SK-N-DZ (cell line): ENCODE measurements around the gene PRDM16.

Experiments
- DNase-seq: peaks from one replicate; pipeline ENCODE4 v3.0.0-alpha.2; 2015; ENCODE audit warnings: low spot score

Gene PRDM16

DNA sequence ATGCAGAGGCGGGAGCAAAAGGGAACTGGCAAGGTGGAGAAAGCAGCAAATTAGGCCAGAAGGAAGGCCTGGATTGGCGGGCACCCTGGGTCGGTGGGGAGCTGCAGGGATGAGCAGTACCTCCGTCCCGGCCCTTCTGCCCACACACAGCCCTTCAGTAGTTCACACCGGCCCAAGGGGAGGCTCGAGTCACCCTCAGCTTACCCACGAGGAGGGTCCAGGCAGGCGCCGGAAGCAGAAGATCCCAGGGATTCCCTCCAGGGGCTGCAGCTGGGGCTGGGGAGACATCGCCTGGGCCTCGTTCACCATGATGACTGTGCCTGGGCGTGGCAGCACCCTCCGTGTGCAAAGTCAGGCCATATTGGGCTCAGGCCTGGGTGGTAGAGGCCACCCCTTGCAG lies 190.0 kb downstream of the PRDM16 start:
- DNase-seq, result no peak

DNA sequence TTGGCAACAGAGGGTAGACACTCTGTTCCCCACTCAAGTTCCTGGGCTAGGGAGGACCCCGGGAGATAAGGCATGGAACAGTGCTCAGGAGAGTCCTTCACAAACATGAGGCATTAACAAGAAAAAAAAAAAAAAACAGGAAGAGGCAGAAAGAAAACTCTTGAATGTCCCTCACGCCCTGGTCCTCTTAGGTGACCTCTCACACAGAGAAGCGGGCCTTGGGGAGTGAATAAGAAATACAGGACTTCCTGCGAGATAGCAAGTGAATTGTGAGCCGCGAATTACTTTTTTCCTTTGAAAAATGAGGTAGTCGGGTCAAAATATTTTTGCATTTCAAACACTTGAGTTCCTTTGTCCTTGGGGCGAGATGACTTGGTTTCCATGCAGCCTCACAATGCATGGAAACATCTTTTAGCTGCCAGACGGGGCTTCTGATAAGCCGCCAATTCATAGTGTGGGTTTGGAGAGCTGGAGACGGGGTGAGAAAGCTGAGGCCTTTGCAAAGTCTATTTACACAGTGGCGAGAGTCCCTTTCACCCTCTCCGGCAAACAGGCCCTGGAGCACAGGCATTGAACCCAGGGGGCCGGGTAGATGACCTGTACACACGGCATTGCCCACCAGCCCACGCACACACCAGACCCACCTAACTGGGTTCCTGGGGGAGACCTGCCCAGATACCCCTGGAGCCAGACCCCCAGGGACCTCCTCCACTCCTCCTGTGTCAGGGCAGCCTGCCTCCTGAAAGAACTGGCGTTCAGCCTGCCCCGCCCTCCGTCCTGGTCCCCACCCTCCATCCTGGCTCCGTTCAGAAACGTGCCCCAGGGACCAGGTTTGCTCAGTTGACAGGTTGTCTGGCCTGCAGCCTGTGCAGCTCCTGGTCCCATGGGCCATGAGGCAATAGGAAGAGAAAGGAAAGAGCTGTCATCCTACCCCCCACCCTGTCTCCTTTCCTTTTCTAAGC lies 192.3 kb downstream of the PRDM16 start:
- no peak for DNase-seq

DNA sequence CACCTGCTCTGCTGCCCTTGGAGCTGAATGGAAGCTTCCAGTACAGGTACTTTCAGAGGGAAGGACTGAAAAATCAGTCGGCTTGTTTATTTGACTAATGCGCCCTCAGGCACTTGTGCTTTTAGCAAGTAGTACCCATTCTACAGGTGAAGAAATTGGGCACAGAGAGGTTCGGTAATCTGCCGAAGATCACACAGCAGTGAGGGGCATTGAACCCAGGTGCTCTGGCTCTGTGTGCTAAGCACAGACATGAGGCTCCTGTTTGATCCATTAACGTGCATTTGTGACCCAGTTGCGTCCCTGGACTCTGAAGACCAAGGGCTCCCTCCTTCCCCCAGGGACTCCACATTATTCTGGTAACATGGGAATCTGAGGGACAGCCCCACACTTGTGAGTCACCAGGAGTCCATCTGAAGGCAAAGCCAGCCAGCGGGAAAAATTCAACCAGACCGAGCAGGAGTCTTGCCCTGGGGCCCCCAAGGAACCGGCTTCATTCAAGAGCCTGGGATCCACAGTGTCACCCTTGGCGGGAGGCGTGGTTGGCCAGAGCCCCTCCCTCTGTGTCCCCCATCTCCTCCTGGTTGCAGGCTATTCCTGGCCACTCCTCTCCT lies 193.1 kb downstream of the PRDM16 start:
- DNase-seq, result no peak

DNA sequence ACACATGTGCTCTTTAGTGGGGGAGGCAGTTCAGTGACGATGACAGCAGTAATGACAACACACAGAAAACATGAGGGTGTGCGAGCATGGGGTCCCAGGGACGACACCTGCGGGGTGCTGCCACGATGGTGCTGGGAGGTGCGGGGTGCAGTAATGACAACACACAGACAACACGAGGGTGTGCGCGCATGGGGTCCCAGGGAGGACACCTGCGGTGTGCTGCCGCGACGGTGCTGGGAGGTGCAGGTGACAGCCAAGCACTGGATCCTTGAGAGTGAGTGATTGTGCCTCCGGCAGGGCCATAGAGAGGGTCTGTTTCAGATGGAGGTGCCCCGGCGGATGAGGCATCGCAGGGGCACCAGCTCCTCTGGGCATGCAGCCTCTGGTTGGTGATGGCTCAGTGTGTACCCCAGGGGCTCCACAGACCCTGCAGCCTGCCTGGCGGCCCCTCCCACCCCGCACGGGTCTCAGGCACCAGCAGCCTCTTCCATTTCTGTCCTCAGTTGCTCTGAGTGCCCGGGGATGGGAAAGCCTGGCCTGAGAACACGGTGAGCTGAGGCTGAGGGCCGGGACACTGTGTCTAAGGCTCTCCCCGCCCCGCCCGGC lies 193.8 kb downstream of the PRDM16 start:
- DNase-seq, result no peak

DNA sequence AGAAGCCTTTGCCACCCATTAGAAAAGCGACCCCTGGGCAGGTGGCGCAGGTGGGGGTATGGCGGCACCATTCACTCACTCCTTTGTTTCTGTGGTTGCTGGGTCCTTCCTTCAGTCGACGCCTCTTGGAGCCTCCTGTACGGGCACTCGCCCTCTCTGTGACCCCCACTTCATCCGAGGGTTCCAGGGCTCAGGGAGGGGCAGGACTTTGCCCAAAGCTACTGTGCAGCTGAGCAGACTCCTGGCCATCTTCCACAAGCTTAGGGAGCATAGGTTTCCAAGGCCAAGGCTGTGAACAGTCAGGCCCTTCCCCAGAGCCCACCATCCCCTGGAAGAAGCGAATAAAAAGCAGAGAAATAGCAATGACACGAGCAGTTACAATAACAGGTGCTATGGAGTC lies 194.8 kb downstream of the PRDM16 start:
- no peak for DNase-seq

DNA sequence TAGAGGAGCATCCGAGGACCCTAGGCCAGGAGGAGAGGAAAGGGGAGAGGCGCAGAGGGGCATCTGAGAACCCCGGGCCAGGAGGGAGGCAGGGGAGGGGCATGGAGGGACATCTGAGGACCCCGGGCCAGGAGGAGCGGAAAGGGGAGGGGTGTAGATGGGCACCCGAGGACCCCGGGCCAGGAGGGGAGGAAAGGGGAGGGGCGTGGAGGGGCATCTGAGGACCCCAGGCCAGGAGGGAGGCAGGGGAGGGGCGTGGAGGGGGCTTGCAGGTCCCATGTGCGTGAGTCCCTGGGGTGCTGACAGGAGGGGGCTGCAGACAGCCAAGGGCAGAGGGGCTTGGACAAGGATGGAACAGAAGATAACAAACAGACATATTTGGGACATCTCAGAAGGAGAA lies 195.5 kb downstream of the PRDM16 start:
- no peak for DNase-seq

DNA sequence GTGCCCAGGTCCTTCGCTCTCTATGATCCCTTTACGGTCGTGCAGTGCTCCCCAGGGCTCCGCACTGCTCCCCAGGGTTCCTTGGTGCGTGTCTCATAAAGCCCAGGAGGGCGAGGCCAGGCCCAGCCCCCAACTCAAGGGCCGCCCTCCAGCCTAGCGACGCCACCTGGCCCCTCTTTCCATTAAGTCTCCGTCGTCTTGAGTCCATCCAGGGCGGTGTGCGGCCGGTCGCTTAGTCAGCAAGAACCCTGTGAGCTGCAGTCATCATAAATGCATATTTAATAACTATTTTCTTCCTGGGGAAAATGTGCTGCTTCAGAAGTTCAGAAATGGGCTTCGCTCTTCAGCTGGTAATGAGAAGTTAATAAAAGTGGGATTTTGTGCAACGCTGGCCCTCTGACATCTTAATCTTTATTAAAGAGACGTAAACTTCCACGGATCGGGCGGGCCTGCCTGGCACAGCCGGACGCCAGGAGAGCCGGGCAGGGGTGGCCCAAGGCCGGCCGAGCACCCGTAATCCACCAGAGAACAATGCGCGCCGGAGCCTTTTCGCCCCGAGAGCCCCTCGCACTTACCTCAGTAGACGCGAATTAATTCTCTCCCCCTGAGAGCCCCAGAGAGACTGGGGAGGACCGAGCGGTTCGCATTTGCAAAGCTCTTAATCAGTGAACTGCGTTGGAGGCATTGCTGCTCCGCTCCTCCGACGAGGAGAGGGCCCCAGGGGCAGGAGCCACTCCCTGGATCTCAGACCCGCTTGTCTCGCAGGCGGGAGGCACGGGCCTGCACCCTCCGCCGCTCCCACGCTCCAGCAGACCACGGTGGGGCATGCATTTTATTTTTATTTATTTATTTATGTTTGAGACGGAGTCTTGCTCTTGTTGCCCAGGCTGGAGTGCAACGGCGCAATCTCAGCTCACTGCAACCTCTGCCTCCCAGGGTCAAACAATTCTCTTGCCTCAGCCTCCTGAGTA lies 197.1 kb downstream of the PRDM16 start:
- no peak for DNase-seq

DNA sequence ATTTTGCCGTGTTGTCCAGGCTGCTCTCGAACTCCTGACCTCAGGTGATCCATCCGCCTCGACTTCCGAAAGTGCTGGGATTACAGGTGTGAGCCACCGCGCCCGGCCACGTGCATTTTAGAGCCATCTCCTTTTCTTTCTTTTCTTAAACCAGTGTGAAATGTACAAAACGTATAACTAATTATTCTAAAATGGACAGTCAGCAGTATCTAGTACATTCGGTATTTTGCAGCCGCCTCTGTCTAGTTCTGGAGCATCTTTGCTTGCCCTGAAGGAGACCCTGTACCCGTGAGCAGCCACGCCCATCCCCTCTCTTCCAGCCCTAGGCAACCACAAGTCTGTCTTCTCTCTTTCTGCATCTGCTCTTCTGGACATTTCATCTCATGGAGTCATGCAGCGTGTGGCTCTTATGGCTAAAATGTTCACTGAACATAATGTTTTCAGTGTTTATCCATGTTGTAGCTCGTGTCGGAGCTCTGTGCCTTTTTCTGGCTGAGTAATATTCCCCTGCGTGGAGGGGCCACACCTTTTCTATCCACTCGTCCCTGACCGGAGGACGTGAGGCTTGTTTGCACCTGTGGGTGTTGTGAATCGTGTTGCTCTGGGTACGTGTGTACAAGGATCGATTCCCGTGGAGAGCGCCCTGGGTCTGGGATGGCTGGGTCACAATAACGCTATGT lies 198.0 kb downstream of the PRDM16 start:
- DNase-seq, result no peak

DNA sequence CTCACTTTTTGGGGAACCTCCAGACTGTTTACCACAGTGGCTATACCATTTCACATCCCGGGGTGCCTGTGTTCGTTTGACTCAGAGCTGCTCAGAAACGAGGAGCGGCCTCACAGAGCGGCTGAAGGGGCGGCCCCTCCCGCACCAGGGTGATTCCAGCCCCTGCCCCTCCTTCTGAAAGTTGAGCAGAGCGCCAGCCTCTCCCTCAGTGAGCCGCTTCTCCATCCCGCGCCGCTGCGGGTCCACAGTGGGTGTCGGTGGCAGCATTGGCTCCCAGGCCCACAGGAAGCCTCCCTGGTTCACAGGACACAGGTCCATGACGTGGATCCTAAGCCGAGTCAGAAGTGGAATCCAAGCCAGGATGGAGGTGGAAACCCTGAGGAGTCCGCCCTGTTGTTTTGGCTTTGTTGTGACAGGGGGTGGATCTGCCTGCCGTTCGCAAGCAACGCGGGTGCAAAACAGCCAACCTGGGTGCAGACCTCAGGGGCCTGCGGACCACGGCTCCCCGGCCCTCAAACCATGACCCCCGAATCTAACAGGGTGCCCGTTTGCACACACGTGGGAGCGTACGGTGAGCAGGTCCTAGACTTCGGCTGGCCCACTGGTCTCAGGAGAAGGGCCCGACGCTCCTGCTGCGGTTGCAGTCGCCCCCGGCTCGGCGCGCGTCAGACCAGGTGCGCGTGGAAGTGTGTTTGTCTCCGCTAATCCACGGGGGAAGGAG lies 198.7 kb downstream of the PRDM16 start:
- no peak for DNase-seq

DNA sequence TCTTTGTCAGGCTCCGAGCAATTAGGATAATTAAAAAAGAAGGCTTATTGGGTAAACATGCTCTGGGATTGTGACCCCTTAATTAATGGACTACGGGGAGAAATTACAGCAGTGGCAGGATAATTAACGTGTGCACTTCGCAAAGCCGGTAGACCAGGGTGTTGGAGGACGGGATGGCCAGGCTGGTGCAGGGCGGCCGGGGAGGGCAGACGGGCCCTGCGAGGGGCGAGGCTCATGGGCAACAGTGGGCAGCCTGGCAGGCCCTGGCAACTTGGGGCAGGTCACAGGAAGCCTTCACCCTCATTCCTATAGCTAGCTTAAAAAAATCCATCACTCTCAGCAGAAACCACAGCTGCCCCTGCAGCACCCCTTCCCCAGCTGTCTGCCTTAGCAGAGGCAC lies 199.3 kb downstream of the PRDM16 start:
- no peak for DNase-seq

DNA sequence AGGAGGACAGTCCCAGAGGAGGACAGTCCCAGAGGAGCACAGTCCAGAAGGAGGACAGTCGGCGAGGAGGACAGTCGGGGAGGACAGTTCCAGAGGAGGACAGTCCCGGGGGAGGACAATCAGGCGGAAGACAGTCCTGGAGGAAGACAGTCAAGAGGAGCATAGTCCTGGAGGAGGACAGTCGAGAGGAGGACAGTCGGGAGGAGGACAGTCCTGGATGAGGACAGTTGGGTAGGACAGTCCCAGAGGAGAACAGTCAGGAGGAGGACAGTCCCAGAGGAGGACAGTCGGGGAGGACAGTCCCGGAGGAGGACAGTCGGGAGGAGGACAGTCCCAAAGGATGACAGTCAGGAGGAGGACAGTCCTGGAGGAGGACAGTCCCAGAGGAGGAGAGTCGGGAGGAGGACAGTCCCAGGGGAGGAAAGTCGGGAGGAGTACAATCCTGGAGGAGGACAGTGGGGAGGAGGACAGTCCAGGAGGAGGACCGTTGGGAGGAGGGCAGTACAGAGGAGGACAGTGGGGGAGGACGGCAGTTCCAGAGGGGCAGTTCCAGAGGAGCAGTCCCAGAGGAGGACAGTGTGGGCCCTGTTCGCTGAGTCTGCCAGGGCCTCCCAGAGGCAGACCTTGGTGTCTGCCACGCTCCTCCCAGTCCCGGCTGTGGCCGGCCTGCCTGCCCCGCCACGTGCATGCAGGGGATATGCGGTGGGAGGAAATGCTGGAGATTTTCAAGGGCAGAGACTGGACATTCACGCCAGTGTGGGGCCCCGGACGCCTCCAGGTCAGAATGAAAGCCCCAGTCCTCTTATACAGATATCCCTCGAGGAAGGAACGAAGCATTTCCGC lies 201.6 kb downstream of the PRDM16 start:
- no peak for DNase-seq

DNA sequence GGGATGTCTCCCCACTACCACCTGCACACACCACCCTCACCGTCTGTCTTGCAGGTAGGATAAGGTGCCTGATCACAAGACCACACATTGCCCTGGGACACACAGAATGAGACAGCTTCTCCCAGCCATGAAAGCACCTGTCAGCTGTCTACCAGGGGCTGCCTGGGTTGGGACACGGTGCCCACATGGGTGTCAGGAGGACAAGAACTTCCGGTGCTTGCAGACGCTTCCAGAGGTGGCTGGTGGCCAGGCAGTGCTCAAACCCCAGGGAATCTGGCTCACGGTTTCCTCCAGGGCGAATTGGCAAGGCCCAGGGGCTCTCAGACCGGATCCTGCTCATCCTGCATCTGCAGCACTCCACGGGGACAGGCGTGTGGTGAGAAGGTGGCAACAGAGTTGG lies 202.9 kb downstream of the PRDM16 start:
- DNase-seq, result no peak

DNA sequence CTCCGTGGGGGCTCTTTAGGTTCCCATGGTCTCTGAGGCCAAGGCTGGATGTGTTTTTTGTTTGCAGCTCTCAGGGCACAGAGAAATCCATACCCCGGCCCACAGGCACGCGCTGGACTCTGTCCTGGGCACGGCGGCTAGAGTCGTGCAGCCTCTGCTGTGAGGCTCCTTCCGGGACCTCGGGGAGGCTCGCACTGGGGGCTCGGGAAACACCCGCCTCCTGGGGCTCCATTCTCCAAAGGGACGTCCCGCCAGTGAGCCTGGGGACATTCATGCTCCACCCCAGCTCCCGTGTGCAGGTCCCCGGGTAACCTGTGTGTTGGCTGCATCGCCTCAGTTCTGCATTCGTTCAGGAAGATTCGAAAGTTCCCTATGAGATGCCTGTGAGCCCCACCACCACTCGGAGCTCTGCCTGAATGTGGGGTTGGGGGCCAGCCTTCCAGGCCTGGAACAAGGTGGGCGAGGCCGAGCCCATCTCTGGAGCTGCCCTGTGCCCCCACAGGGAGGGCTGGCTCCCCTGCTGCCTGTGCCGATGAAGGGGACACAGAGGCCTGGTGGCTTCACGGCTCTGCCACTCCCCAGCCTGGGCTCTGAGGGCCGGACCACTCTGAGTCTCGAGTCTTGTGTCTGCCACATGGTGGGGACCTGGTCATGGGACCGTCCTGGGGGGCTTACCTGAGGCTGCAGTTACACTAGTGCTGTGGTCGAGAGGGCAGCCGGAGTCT lies 203.5 kb downstream of the PRDM16 start:
- DNase-seq, result no peak

DNA sequence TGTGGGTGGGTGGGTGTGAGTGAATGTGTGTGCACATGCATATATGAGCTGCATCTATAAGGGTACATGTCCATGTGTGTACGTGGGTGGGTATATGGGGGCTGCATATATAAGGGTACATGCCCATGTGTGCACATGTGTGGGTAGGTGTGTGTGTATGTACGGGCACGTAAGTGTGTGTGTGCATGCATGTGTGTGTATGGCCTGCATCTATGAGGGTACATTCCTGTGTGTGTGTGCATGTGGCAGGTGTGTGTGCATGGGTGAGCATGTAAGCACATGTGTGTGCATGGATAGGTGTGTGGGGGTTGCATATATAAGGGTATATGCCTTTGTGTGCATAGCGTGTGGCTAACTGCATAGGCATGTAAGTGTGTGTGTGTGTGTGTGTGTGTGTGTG lies 204.4 kb downstream of the PRDM16 start:
- no peak for DNase-seq

DNA sequence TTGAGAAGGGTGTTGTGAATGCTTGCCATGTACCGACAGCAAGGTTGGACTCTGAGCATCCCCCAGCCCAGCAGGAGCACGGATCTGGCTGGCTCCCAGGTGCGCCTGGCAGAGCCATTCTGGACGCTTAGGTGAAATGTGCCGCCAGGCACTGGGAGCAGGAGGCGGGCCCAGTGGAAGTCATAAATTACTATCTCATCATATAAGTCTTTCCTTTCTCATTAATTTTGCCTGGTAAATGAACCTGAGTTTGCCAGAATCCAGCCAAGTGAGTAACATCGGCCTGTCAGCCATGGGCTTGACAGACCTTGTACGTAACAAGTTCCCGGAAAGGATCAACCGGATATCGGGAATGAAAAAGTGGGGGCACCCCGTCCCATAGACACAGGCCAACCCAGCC lies 206.0 kb downstream of the PRDM16 start:
- no peak for DNase-seq

DNA sequence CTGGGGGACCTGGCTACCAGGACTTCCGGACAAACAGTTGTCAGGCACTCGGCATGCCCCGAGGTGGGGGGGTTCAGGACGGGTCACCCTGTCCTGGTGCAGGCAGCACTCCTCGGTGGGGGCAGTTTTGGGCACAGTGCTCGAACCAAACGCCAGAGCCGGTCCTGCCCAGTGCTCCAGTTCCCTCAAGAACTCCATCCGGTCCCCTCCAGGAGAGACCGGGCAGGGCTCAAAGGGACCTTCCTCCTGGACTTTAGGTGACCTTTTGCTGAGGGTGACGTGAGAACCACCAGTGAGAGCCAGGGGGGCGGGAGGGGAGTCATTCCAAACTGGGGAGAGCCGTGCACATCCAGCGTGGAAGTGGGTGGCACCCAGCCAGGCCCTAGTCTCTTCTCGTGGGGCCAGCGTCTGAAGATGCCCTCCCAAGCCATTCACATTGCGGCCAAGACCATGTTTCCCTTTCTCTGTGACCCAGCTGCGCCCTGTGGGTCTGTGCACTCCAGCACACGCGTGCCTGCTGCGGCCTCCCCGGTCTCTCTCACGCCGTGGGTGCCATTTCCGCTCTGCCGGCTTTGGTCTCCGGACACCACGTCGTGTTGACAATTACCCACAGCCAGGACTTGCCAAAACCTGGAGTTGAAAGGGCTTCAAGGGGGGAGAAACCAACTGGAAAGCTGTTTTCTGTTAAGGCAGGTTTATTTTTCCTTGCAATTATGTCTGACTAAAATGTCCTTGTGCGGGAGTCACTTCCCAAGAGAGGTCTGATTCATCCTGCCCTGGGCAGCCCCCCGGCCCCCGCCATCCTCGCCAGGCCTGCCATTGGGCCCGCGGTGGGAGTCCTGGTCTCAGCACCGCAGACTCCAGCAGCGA lies 206.7 kb downstream of the PRDM16 start:
- no peak for DNase-seq

DNA sequence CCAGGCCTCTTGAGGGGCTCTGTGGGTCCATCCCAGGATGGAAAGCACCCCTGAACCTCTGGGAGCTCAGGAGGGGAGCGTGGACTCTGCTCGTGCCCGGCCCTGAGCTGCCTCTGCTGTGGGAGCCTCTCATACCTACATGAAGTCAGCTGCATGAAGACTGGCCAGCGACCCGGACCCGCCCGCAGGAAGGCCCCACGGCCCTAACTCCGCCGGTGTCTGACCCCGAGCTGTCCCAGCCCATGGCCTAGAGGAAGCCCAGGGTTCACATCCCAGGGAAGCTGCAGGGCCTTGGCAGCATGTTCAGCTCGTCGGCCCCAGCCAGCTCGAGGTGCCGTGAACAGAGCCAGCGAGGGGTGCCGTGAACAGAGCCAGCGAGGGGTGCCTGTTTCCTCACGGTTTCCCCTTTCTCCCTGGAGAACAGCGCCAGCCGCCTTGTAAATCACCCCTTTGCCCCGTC lies 207.4 kb downstream of the PRDM16 start:
- no peak for DNase-seq
